ENCODE results near the gene DIAPH3. TPM values are rescaled to one million over a fixed set of nuclear protein-coding genes. Genes with fewer than 3 reads are reported as not detected.

DIAPH3 gene
- total RNA-seq, 1 experiment from 2014 or later = 27.6 TPM

DNA sequence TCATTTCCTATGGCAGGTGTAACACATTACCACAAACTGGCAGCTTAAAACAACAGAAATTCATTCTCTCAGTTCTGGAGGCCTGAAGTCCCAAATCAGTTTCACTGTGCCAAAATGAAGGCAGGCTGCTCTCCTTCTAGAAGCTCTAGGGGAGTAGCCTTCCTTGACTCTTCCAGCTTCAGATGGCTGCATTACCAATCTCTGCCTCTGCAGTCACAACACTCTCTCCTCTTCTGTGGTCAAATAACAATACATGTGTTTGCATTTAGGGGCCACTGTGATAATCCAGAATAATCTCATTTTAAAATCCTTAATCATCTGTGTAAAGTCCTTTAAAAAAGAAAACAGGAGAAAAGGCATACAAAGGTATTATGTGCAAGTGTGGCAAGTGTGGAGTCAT, 7.8 kb downstream of the DIAPH3 start:
- DNase-seq (ENCODE audit: low spot score) = no peak
- POLR2A ChIA-PET = interaction anchor here (0.6 kb wide), 1 partner anchor 407 kb away, joined by 7 read pairs; no protein-coding TSS in a partner anchor
- Mint-ChIP-seq H3K36me3 (peaks cover 17% of the 10 kb centered on the region), H3K27ac (no peak overlapping the region), H3K9me3 (0 out of 2 replicates have a peak, but pooled peaks cover 4% of the 10 kb centered on the region), H3K27me3 (ENCODE audit: low read depth) (no peaks in the 10 kb centered on the region), H3K4me3 (no peak overlapping the region), H3K4me1 (peaks cover 20% of the 10 kb centered on the region)
- CTCF ChIA-PET = interaction anchor here (1.0 to 1.4 kb wide), 4 partner anchors 9 to 174 kb away, joined by 3 to 6 read pairs (median 4); no protein-coding TSS in a partner anchor
- peak; percentile 84 for ATAC-seq
- TF ChIP-seq AFF4 (CRISPR knock-in tag; IDR thresholded peaks at IDR 0.05; ENCODE audit: borderline replicate concordance) = no peak
- TF ChIP-seq RORB (CRISPR knock-in tag; IDR thresholded peaks at IDR 0.05) = no peak
- TF ChIP-seq NR2C2 (CRISPR knock-in tag; IDR thresholded peaks at IDR 0.05) = no peak
- no peak for TF ChIP-seq TEAD1 (CRISPR knock-in tag; IDR thresholded peaks at IDR 0.05)
- TF ChIP-seq OVOL2 (CRISPR knock-in tag; IDR thresholded peaks at IDR 0.05; ENCODE audit: borderline replicate concordance) = no peak
- no peak for TF ChIP-seq FOXP4 (CRISPR knock-in tag; IDR thresholded peaks at IDR 0.05)
- TF ChIP-seq ZNF121 (CRISPR knock-in tag; IDR thresholded peaks at IDR 0.05) = no peak
- TF ChIP-seq RELA (CRISPR knock-in tag; IDR thresholded peaks at IDR 0.05; ENCODE audit: borderline replicate concordance) = no peak
- no peak for TF ChIP-seq ATF2 (CRISPR knock-in tag; IDR thresholded peaks at IDR 0.05; ENCODE audit: borderline replicate concordance, low read depth)
- TF ChIP-seq ZNF263 (CRISPR knock-in tag; IDR thresholded peaks at IDR 0.05; ENCODE audit: low read depth) = no peak
- TF ChIP-seq IRF1 (CRISPR knock-in tag; IDR thresholded peaks at IDR 0.05) = no peak
- TF ChIP-seq, protein P1, sequence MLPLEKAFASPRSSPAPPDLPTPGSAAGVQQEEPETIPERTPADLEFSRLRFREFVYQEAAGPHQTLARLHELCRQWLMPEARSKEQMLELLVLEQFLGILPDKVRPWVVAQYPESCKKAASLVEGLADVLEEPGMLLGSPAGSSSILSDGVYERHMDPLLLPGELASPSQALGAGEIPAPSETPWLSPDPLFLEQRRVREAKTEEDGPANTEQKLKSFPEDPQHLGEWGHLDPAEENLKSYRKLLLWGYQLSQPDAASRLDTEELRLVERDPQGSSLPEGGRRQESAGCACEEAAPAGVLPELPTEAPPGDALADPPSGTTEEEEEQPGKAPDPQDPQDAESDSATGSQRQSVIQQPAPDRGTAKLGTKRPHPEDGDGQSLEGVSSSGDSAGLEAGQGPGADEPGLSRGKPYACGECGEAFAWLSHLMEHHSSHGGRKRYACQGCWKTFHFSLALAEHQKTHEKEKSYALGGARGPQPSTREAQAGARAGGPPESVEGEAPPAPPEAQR (CRISPR knock-in tag; IDR thresholded peaks at IDR 0.05) = no peak
- TF ChIP-seq ZNF232 (CRISPR knock-in tag; IDR thresholded peaks at IDR 0.05) = no peak
- TF ChIP-seq, protein P2, sequence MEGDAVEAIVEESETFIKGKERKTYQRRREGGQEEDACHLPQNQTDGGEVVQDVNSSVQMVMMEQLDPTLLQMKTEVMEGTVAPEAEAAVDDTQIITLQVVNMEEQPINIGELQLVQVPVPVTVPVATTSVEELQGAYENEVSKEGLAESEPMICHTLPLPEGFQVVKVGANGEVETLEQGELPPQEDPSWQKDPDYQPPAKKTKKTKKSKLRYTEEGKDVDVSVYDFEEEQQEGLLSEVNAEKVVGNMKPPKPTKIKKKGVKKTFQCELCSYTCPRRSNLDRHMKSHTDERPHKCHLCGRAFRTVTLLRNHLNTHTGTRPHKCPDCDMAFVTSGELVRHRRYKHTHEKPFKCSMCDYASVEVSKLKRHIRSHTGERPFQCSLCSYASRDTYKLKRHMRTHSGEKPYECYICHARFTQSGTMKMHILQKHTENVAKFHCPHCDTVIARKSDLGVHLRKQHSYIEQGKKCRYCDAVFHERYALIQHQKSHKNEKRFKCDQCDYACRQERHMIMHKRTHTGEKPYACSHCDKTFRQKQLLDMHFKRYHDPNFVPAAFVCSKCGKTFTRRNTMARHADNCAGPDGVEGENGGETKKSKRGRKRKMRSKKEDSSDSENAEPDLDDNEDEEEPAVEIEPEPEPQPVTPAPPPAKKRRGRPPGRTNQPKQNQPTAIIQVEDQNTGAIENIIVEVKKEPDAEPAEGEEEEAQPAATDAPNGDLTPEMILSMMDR (IDR thresholded peaks at IDR 0.05) = no peak
- no peak for TF ChIP-seq KAT7 (CRISPR knock-in tag; IDR thresholded peaks at IDR 0.05; ENCODE audit: borderline replicate concordance)
- TF ChIP-seq SP1 (CRISPR knock-in tag; conservative IDR thresholded peaks at IDR 0.05) = no peak
- TF ChIP-seq AR (CRISPR knock-in tag; IDR thresholded peaks at IDR 0.05) = no peak

Measured in WTC11 (cell line).